Activated CD4-positive, alpha-beta T cell treated with anti-CD3 and anti-CD28 coated beads, Interleukin-2, amount 10 ng/mL, durations not matched to agents 7 days and 5 days (primary cell): ENCODE measurements around the gene TGFB2. TPM values are rescaled to one million over a fixed set of nuclear protein-coding genes. Genes with fewer than 3 reads are reported as not detected.

ENCODE experiments used
- CTCF ChIA-PET: fragments of 350-600 bp; sonication (Branson Sonifier 250); formaldehyde crosslinking; loops from one replicate; lab custom pipeline; 2021; ENCODE audit warnings: antibody characterized with exemption; lab: Charles Lee
- POLR2A ChIA-PET: fragments of 350-600 bp; sonication (Branson Sonifier 250); formaldehyde crosslinking; loops from one replicate; lab custom pipeline; 2021; ENCODE audit warnings: antibody characterized with exemption; lab: Charles Lee
- DNase-seq: peaks from one replicate; pipeline ENCODE4 v3.0.0-alpha.2; 2020
- H3K27ac Mint-ChIP-seq: one replicate; pipeline ENCODE4 v1.8.0; 2021; ENCODE audit warnings: mild to moderate bottlenecking, moderate library complexity, mixed read lengths
- H3K27me3 Mint-ChIP-seq: one replicate; pipeline ENCODE4 v1.8.0; 2021; ENCODE audit warnings: mixed read lengths
- H3K36me3 Mint-ChIP-seq: one replicate; pipeline ENCODE4 v1.8.0; 2021; ENCODE audit warnings: low read depth, mixed read lengths
- H3K4me1 Mint-ChIP-seq: one replicate; pipeline ENCODE4 v1.8.0; 2021; ENCODE audit warnings: mixed read lengths
- H3K4me3 Mint-ChIP-seq: one replicate; pipeline ENCODE4 v1.8.0; 2021; ENCODE audit warnings: mild to moderate bottlenecking, moderate library complexity, mixed read lengths
- H3K9me3 Mint-ChIP-seq: one replicate; pipeline ENCODE4 v1.8.0; 2021; ENCODE audit warnings: mixed read lengths
- total RNA-seq, 2 experiments: library from RNA; stranded (reverse); gene quantifications; one replicate each; pipeline ENCODE4 v1.2.3, GENCODE V29; 2021

The TGFB2 gene
- total RNA-seq, 2 experiments from 2014 or later: not detected

- no peaks in the 10 kb centered on the region for H3K4me1 Mint-ChIP-seq
- ChIA-PET CTCF (interaction anchor here (1.8 kb wide), 1 partner anchor 20 kb away, joined by 4 read pairs; no protein-coding TSS in a partner anchor), POLR2A (no interaction called here)
- H3K36me3 Mint-ChIP-seq: no peaks in the 10 kb centered on the region
- H3K9me3 Mint-ChIP-seq: no peaks in the 10 kb centered on the region
- no peak for DNase-seq
- no peak overlapping the region for H3K27ac Mint-ChIP-seq
- peaks cover 15% of the 10 kb centered on the region for H3K27me3 Mint-ChIP-seq
- H3K4me3 Mint-ChIP-seq: no peak overlapping the region
These were observed 24.8 kb downstream of the TGFB2 start for GRCh38 chr1:218369688-218370511.

GRCh38 chr1:218371927-218372672, 27.0 kb downstream of the TGFB2 start:
- Mint-ChIP-seq H3K4me1 (peaks cover 2% of the 10 kb centered on the region), H3K9me3 (no peaks in the 10 kb centered on the region), H3K4me3 (no peak overlapping the region), H3K27me3 (peaks cover 21% of the 10 kb centered on the region), H3K27ac (no peak overlapping the region), H3K36me3 (no peaks in the 10 kb centered on the region)
- ChIA-PET CTCF (interaction anchor here (0.6 kb wide), 1 partner anchor 1619 kb away, joined by 3 read pairs; no protein-coding TSS in a partner anchor), POLR2A (no interaction called here)
- DNase-seq: no peak

GRCh38 chr1:218374401-218375353, 29.5 kb downstream of the TGFB2 start:
- DNase-seq: no peak
- no peaks in the 10 kb centered on the region for H3K36me3 Mint-ChIP-seq
- no peak overlapping the region for H3K4me3 Mint-ChIP-seq
- peaks cover 27% of the 10 kb centered on the region for H3K27me3 Mint-ChIP-seq
- CTCF ChIA-PET: no interaction called here
- no peaks in the 10 kb centered on the region for H3K9me3 Mint-ChIP-seq
- H3K27ac Mint-ChIP-seq: no peak overlapping the region
- POLR2A ChIA-PET: no interaction called here
- peaks cover 9% of the 10 kb centered on the region for H3K4me1 Mint-ChIP-seq

GRCh38 chr1:218376722-218377121, 31.6 kb downstream of the TGFB2 start:
- Mint-ChIP-seq H3K9me3 (no peaks in the 10 kb centered on the region), H3K27ac (no peak overlapping the region), H3K27me3 (peaks cover 40% of the 10 kb centered on the region), H3K4me1 (peaks cover 9% of the 10 kb centered on the region), H3K4me3 (no peak overlapping the region), H3K36me3 (no peaks in the 10 kb centered on the region)
- ChIA-PET CTCF (interaction anchor here (1.4 kb wide), 1 partner anchor 12 kb away, joined by 5 read pairs; no protein-coding TSS in a partner anchor), POLR2A (no interaction called here)
- no peak for DNase-seq

GRCh38 chr1:218377143-218377660, 32.1 kb downstream of the TGFB2 start:
- peak overlapping the region; percentile 13 for H3K27ac Mint-ChIP-seq
- no peaks in the 10 kb centered on the region for H3K36me3 Mint-ChIP-seq
- no peaks in the 10 kb centered on the region for H3K9me3 Mint-ChIP-seq
- H3K4me1 Mint-ChIP-seq: peaks cover 9% of the 10 kb centered on the region
- no peak overlapping the region for H3K4me3 Mint-ChIP-seq
- CTCF ChIA-PET: interaction anchor here (1.4 kb wide), 1 partner anchor 13 kb away, joined by 5 read pairs; no protein-coding TSS in a partner anchor
- H3K27me3 Mint-ChIP-seq: peaks cover 40% of the 10 kb centered on the region
- POLR2A ChIA-PET: no interaction called here
- DNase-seq: peak; percentile 53

- Mint-ChIP-seq H3K9me3 (no peaks in the 10 kb centered on the region), H3K4me3 (no peak overlapping the region), H3K4me1 (peaks cover 9% of the 10 kb centered on the region), H3K27ac (no peak overlapping the region), H3K36me3 (no peaks in the 10 kb centered on the region), H3K27me3 (peaks cover 45% of the 10 kb centered on the region)
- POLR2A ChIA-PET: no interaction called here
- no peak for DNase-seq
- CTCF ChIA-PET: interaction anchor here (0.6 kb wide), 1 partner anchor 874 kb away, joined by 6 read pairs; no protein-coding TSS in a partner anchor
These were observed 35.2 kb downstream of the TGFB2 start for GRCh38 chr1:218380125-218380977.

GRCh38 chr1:218382261-218382660, 37.1 kb downstream of the TGFB2 start:
- peaks cover 5% of the 10 kb centered on the region for H3K4me1 Mint-ChIP-seq
- POLR2A ChIA-PET: no interaction called here
- H3K36me3 Mint-ChIP-seq: no peaks in the 10 kb centered on the region
- no peak for DNase-seq
- no peak overlapping the region for H3K27ac Mint-ChIP-seq
- H3K27me3 Mint-ChIP-seq: peaks cover 43% of the 10 kb centered on the region
- H3K9me3 Mint-ChIP-seq: no peaks in the 10 kb centered on the region
- CTCF ChIA-PET: no interaction called here
- no peak overlapping the region for H3K4me3 Mint-ChIP-seq

GRCh38 chr1:218383051-218383450, 37.9 kb downstream of the TGFB2 start:
- DNase-seq: no peak
- POLR2A ChIA-PET: no interaction called here
- CTCF ChIA-PET: no interaction called here
- Mint-ChIP-seq H3K36me3 (no peaks in the 10 kb centered on the region), H3K4me3 (no peak overlapping the region), H3K4me1 (no peaks in the 10 kb centered on the region), H3K27me3 (peaks cover 39% of the 10 kb centered on the region), H3K9me3 (no peaks in the 10 kb centered on the region), H3K27ac (no peak overlapping the region)

- Mint-ChIP-seq H3K4me1 (no peaks in the 10 kb centered on the region), H3K9me3 (no peaks in the 10 kb centered on the region), H3K36me3 (no peaks in the 10 kb centered on the region), H3K4me3 (no peak overlapping the region), H3K27ac (no peak overlapping the region), H3K27me3 (peaks cover 39% of the 10 kb centered on the region)
- CTCF ChIA-PET: no interaction called here
- no peak for DNase-seq
- POLR2A ChIA-PET: no interaction called here
These were observed 38.5 kb downstream of the TGFB2 start for GRCh38 chr1:218383681-218384080.

- DNase-seq: no peak
- H3K27me3 Mint-ChIP-seq: peaks cover 38% of the 10 kb centered on the region
- POLR2A ChIA-PET: no interaction called here
- H3K4me3 Mint-ChIP-seq: no peak overlapping the region
- no peaks in the 10 kb centered on the region for H3K36me3 Mint-ChIP-seq
- no peaks in the 10 kb centered on the region for H3K9me3 Mint-ChIP-seq
- CTCF ChIA-PET: no interaction called here
- H3K27ac Mint-ChIP-seq: no peak overlapping the region
- H3K4me1 Mint-ChIP-seq: no peaks in the 10 kb centered on the region
These were observed 39.5 kb downstream of the TGFB2 start for GRCh38 chr1:218384581-218384993.

GRCh38 chr1:218388591-218388990, 43.5 kb downstream of the TGFB2 start:
- no peak overlapping the region for H3K27ac Mint-ChIP-seq
- no peak overlapping the region for H3K4me3 Mint-ChIP-seq
- CTCF ChIA-PET: no interaction called here
- no peak for DNase-seq
- no peaks in the 10 kb centered on the region for H3K4me1 Mint-ChIP-seq
- H3K27me3 Mint-ChIP-seq: peaks cover 16% of the 10 kb centered on the region
- no peaks in the 10 kb centered on the region for H3K36me3 Mint-ChIP-seq
- H3K9me3 Mint-ChIP-seq: no peaks in the 10 kb centered on the region
- POLR2A ChIA-PET: no interaction called here
